Stimulated activated CD8-positive, alpha-beta memory T cell treated with anti-CD3 and anti-CD28 coated beads, Interleukin-4, amount 100 ng/mL, for 4 hours (primary cell): ENCODE results near the gene ONECUT3.
A peak's percentile ranks its signal among the peaks of the same experiment; 100 is the strongest.

Source experiments
- DNase-seq, 2 donors: peaks; one replicate each; pipeline ENCODE4 v3.0.0-alpha.2; 2020; ENCODE audit warnings: low read depth in 2 of 2, low spot score in 1 of 2

ONECUT3 gene

GRCh38 chr19:1739960-1740629 is 13.2 kb upstream of the ONECUT3 start:
- no peak for DNase-seq

- DNase-seq = no peak
Observed at GRCh38 chr19:1742989-1743696, 10.2 kb upstream of the ONECUT3 start.

- DNase-seq = no peak
Observed at GRCh38 chr19:1744133-1744665, 9.1 kb upstream of the ONECUT3 start.

GRCh38 chr19:1744822-1745563 is 8.3 kb upstream of the ONECUT3 start:
- no peak for DNase-seq

GRCh38 chr19:1745589-1746031 is 7.7 kb upstream of the ONECUT3 start:
- no peak for DNase-seq

GRCh38 chr19:1746401-1747284 is 6.7 kb upstream of the ONECUT3 start:
- no peak for DNase-seq

GRCh38 chr19:1747285-1748114 is 5.8 kb upstream of the ONECUT3 start:
- peak in 1 of 2 donors; percentile 36 for DNase-seq

GRCh38 chr19:1748115-1748872 is 5.0 kb upstream of the ONECUT3 start:
- DNase-seq = no peak

GRCh38 chr19:1748873-1749341 is 4.4 kb upstream of the ONECUT3 start:
- no peak for DNase-seq

GRCh38 chr19:1749373-1750342 is 3.6 kb upstream of the ONECUT3 start:
- no peak for DNase-seq

GRCh38 chr19:1750343-1751021 is 2.8 kb upstream of the ONECUT3 start:
- DNase-seq = no peak

- DNase-seq = no peak
Observed at GRCh38 chr19:1751367-1752008, 1.8 kb upstream of the ONECUT3 start.

- DNase-seq = no peak
Observed at GRCh38 chr19:1752009-1752756, 1.1 kb upstream of the ONECUT3 start.

GRCh38 chr19:1754018-1754635 is 821 bp downstream of the ONECUT3 start:
- no peak for DNase-seq

GRCh38 chr19:1754636-1755466 is 1.5 kb downstream of the ONECUT3 start:
- DNase-seq = no peak
